HG03097 (cell line): ENCODE measurements around the gene MOB2.

Source experiments
- ATAC-seq: cut with Tn5 transposase; IDR thresholded peaks from one replicate; pipeline ENCODE4 v1.9.1; 2021; ENCODE audit not compliant: unreplicated experiment, low FRiP score

The MOB2 gene

DNA sequence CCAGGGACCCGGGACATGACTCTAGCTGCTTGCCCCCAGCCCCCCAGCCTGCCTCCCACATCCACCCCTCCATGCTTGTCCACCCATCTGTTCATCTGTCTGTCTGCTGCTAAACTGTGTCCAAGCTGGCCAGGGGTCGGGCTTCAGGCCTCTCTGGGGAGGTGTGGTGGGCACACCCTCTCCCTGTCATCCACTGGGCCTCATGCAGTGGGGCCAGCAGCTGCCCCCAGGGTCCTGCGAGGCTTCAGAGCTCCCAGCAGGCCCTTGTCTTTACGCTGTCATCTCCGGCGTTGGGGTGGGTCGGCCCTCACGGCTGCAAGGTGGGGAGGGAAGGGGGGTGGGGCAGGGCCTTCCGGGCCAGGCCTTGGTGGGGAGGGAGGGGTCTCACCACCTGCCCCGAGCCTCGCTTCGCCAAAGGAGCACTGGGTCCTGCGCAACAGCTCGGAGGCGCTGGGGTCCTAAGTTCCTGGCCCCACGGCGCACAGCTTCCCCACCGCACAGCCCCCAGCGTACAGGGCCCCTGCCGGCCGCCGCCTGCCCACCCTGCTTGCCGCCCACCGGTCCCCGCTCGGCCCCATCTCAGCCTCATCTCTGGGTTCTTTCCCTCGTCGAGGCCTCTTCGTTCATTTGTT lies 26.7 kb downstream of the MOB2 start:
- no peak for ATAC-seq

DNA sequence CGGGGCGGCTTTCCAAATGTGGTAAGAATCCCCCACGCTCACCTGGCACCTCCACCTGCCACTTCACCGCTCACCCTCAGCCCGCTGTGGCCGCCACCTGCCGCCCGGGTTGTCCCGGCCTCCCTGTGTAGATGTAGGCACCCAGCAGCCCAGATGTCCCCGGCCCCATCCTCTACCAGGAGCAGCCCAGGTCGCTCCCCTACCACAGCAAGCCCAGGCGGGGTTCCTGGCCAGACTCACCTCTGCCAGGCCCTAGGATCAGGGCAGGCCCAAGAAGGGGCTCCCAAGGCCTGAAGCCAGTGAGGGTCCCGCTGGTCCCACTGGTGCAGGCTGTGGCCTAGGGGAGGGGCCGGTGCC lies 27.4 kb downstream of the MOB2 start:
- ATAC-seq: no peak

DNA sequence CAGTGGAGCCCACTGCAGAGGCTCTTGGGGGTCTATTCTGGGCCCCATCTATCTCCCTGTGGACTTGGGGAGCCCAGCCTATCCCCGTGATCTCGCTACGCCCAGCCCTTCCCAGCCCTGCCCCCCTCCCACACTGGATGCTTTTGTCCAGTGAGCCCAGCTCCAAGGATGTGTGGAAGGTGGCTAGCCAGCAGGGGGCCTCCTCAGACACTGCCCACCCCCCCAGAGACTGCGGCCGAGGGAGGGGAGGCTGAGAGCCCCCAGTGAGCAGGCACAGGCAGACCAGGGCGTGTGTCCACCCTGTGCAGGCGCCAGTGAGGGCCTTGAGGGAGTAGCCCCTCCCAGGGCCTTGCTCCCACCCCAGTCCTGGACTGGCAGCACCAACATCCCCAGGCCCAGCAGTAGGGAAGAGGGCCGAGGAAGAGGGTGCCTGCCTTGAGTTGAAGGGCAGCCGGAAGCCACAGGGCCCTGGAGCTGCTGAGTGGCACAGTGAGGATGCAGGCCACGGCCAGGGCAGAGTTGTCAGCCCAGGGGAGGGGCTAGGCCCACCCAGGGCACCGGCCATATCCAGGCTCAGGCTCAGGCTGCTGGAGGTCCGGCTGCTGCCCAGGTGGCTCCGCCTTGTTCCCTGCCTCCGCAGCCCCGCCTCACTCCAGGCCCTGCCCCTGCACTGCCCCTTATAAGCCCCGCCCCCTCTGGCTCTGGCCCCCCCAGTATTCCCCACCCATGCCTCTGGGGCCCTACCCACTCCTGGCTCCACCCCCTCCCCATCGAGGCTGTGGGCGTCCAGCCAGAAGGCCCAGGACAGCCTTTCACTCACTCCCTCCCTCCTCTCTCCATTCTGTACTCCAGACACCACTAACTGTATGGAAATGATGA lies 28.0 kb downstream of the MOB2 start:
- no peak for ATAC-seq

DNA sequence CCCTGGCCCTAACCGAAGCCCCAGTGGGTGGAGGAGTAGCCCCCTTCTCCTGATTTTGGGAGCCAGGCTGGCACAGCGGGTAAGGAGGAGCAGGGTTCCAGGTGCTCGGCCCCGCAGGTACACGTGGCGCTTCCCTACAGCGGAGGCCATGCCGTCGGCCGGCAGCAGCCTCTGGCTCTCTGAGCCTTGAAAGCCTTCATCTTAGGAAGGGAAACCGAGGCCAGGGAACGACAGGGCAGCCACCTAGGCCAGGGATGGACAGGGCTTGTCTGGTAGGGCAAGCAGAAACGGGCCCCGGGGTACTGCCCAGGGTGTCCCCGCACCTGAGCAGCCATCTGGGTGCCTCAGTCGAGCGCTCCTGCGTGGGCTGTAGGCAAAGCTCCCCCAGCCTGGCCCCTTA lies 28.7 kb downstream of the MOB2 start:
- ATAC-seq: no peak

DNA sequence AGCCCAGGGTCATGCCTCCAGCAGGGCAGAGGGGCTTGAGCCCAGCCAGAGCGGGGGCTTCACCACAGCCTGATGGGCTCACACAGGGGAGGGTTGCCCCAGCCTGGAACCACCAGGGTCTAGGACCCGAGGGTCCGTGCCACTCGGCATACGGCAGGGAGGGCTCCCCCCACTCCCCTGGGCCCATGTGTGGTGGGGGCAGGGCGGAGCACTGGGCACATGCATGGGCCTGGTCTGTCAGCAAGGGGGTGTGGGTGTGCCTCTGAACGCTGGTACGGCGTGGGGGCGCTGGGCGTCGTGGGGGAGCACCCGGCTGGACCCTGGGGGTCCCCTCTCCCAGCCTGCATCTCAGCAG lies 29.3 kb downstream of the MOB2 start:
- ATAC-seq: no peak

DNA sequence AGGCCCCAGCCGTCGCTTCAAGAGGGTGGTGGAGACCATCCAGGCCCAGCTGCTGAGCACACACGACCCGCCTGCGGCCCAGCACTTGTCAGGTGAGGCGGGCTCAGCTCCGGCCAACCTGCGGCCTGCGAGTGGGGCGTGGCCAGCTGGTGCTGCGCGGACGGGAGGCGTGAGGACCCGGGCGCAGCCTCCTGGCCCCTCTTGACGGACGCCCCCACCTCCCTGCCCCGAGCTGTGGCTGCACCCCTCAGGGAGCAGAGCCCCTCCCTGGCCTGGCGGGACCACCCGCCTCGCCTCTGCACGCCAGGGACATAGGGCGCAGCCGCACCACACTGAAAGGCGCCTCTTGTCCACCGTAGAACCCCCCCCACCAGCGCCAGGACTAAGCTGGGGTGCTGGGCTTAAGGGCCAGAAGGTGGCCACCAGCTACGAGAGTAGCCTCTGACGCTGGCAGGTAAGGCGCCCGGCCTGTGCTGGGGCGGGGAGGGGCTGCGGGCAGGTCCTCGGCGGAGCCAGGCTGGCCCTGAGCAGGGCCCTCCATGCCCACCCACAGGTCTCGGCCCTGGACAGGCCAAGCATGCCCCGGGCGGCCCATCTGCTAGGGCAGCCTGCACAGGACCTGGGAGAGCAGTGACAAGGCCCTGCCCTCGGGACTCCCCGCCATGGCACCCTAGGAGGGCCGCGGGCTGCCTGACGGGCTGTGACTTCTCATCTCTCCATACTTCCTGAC lies 29.8 kb downstream of the MOB2 start:
- ATAC-seq: no peak

GRCh38 chr11:1456176-1456575 lies 30.4 kb downstream of the MOB2 start:
- ATAC-seq: no peak

- no peak for ATAC-seq
These were observed 30.9 kb downstream of the MOB2 start for GRCh38 chr11:1455763-1456060.

DNA sequence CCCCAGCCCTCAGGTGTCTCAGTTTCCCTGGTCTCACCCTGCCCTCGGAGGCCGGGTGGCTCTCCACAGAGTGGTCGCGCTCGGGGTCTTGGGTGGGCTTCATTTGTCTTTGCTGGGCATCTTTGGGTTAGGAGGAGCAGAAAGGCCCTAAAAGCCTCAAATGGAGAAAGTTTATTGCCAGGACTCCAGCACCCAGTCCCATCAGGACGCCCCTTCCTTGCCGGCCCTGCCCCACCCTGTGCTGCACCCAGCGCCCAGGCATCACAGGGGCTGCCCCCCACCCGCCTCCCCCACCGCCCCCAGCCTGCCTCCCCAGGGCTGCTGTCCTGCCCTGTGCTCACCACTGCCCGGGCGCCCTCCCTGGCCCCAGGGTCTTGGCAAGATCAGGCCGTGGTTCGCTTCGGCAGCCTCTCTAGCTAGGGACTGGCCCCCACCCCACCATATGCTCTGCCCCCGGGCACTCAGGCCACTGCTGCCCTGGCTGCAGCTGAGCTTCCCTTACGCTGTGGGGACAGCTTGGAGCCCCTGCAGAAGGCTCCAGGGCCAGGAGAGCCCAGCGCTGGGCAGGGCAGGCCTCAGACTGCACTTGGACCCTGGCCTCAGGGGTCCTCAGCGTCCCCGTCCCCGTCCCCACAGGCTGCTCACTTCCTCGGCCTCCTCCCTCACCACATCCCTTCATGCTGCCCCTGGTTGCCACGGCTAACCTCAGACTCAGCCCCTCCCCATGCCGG lies 31.4 kb downstream of the MOB2 start:
- no peak for ATAC-seq

DNA sequence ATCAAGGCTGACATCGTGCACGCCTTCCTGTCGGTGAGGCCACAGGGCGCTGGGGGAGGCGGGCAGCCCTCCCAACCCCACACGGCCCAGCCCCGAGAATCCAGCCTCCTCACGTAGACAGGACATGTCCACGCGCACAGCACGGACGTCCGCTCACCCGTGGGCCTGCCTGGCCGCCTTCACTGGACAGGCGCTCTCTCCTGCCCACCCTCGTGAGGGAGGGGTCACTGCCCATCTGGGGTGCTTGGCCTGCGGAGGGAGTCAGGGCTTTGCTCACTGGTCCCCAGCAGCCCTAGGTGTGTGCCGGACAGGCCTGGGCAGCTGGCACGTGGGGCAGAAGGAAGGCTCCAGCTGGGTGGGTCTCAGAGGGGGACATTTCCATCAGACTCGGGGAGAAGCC lies 32.0 kb downstream of the MOB2 start:
- no peak for ATAC-seq

GRCh38 chr11:1453611-1454034 lies 33.0 kb downstream of the MOB2 start:
- ATAC-seq: no peak

DNA sequence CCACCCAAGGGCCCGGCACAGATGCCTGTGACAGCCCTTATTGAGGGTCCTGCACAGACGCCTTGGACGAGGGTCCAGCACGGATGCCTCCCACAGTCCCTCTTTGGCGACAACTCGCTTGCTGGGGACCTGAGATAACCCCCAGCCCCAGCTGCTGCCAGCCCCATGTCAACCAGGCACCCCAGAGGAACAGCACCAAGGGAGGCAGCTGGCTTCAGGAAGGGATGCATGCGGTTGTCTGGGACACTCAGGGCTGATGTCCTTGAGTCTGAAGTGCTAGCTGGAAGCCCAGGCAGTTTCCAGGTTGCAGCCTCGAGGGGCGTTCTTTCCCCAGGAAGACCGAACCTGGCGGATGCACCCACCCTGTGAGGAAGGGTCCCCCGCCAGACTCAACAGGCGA lies 33.8 kb downstream of the MOB2 start:
- no peak for ATAC-seq

- no peak for ATAC-seq
These were observed 34.7 kb downstream of the MOB2 start for GRCh38 chr11:1451781-1452470.

- ATAC-seq: no peak
These were observed 35.4 kb downstream of the MOB2 start for GRCh38 chr11:1450949-1451710.

GRCh38 chr11:1450344-1450875 lies 36.2 kb downstream of the MOB2 start:
- ATAC-seq: no peak

GRCh38 chr11:1449490-1450243 lies 36.9 kb downstream of the MOB2 start:
- no peak for ATAC-seq

GRCh38 chr11:1448882-1449281 lies 37.7 kb downstream of the MOB2 start:
- no peak for ATAC-seq

DNA sequence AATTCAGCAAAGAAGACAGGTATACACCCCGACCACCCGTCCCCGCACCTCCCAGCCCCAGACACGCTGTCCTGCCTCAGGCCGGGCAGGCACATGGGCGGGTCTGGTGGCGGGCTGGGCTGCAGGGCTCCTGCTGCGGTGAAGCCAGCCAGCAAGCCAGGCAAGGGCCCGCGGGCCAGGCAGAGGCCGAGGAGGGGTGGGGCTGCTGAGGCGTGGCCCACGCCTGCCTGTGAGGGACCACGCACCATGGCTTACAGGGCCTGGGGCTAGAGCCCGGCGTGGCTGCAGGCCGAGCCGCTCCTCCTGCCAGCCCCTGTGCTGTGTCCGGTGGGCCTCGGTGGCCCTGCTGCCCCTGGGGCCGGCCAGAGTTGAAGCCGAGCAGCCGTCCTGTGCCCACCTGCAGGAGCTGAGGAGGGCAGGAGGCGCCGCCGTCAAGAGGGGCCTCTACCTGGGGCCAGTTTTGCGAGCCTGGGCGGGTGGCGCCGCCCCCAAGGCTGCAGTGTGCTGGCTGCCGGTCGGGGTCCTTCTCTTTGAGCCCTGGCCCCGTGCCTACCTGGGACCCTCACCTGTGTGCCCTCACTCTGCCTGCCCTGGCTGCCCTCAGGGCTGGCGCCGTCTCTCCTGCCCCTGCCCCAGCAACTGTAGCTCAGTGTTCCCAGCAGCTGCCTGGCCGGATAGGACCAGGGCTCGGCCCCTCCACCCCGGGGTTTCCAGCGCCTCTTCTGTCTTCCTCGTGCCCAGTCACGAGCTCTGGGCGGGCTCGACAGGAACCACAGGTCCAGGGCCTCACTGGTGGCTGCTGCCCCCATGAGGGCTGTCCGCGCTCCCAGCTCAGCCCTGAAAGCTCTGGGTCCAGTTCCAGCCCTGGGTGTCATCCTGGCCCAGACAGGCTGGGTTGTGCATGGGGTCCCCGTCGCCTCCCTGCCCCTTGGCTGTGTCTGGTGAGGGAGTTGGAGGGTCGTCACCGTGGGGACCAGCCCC lies 38.4 kb downstream of the MOB2 start:
- no peak for ATAC-seq
